Thymus (tissue), 11 donors: ENCODE measurements around the gene SERPINI2. TPM values are rescaled to one million over a fixed set of nuclear protein-coding genes. Genes with fewer than 3 reads are reported as not detected.

Experiments used
- DNase-seq, 9 donors: peaks; one replicate each; pipeline ENCODE4 v3.0.0-alpha.2; 2013; ENCODE audit warnings: low spot score in 9 of 9, low read depth in 6 of 9, missing footprints in 1 of 9
- H3K27ac ChIP-seq, 2 donors: one replicate each; pipeline ENCODE4 v1.5.1; 2013; ENCODE audit warnings: control low read depth in 1 of 2, low read depth in 1 of 2, low read length in 1 of 2, mild to moderate bottlenecking in 1 of 2, moderate library complexity in 1 of 2
- H3K27me3 ChIP-seq, 2 donors: one replicate each; pipeline ENCODE4 v1.5.1; 2013; ENCODE audit warnings: low read length in 1 of 2; ENCODE audit not compliant: control insufficient read depth in 2 of 2, insufficient read depth in 1 of 2
- H3K36me3 ChIP-seq, 2 donors: one replicate each; pipeline ENCODE4 v1.5.1; 2013; ENCODE audit warnings: low read length in 1 of 2, mild to moderate bottlenecking in 1 of 2, moderate library complexity in 1 of 2; ENCODE audit not compliant: control insufficient read depth in 2 of 2, insufficient read depth in 2 of 2
- H3K4me1 ChIP-seq, 2 donors: one replicate each; pipeline ENCODE4 v1.5.1; 2013; ENCODE audit warnings: low read length in 2 of 2; ENCODE audit not compliant: control insufficient read depth in 2 of 2, insufficient read depth in 2 of 2
- H3K4me3 ChIP-seq, 2 donors: one replicate each; pipeline ENCODE4 v1.5.1; 2013; ENCODE audit warnings: low read length in 2 of 2, control low read depth in 1 of 2, mild to moderate bottlenecking in 1 of 2
- H3K9me3 ChIP-seq, 2 donors: one replicate each; pipeline ENCODE4 v1.5.1; 2013; ENCODE audit warnings: low read length in 1 of 2, mild to moderate bottlenecking in 1 of 2; ENCODE audit not compliant: control insufficient read depth in 2 of 2, insufficient read depth in 1 of 2
- WGBS: extraction: QIAGEN DNeasy Blood & Tissue Kit; methylation state at CpG from one replicate; pipeline ENCODE4 v1.1.7; 2013; 5-methylcytosine and 5-hydroxymethylcytosine counted together
- polyA plus RNA-seq: library from polyadenylated mRNA; stranded (reverse); fragments of 200-250 nt; gene quantifications from one replicate; pipeline ENCODE4 v1.2.3, GENCODE V29; 2013
- total RNA-seq: library from RNA; stranded (reverse); fragments of 120-200 nt; gene quantifications from one replicate; pipeline ENCODE4 v1.2.4, GENCODE V29; 2013
- donor health status: healthy.

SERPINI2 gene
- total and polyA plus RNA-seq, 2 donors, result 0.19 to 0.34 TPM

DNA sequence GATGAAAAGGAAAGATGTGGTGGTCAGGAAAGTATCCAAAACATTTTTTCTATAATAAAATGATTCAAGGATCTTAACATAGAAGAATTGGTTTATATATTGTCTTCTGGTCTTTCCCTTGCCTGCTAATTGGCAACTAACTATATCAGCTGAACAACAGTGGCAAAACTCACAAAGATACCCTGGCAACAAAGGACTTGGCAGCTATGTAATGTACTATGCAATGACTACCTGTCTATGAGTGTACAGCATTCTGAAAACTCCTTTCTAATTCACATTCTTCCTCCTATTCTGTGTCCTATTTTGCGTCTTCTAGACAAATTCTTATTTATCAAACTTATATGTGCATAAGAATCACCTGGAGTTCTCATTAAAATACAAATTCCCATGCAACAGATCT is 15.7 kb upstream of the SERPINI2 start:
- no peaks in the 10 kb centered on the region for H3K36me3 ChIP-seq
- H3K9me3 ChIP-seq, result no peaks in the 10 kb centered on the region
- no peaks in the 10 kb centered on the region for H3K4me1 ChIP-seq
- H3K27me3 ChIP-seq, result no peaks in the 10 kb centered on the region
- no peak overlapping the region for H3K4me3 ChIP-seq
- 93% methylated on average over 1 of the region's 1 CpG for WGBS
- no peak overlapping the region for H3K27ac ChIP-seq
- DNase-seq, result no peak

GRCh38 chr3:167487556-167487955 is 13.7 kb upstream of the SERPINI2 start:
- Histone ChIP-seq H3K9me3 (no peaks in the 10 kb centered on the region), H3K27me3 (no peaks in the 10 kb centered on the region), H3K27ac (no peak overlapping the region), H3K4me3 (no peak overlapping the region), H3K36me3 (no peaks in the 10 kb centered on the region), H3K4me1 (no peaks in the 10 kb centered on the region)
- DNase-seq, result no peak
- 93% methylated on average over 3 of the region's 3 CpGs for WGBS

DNA sequence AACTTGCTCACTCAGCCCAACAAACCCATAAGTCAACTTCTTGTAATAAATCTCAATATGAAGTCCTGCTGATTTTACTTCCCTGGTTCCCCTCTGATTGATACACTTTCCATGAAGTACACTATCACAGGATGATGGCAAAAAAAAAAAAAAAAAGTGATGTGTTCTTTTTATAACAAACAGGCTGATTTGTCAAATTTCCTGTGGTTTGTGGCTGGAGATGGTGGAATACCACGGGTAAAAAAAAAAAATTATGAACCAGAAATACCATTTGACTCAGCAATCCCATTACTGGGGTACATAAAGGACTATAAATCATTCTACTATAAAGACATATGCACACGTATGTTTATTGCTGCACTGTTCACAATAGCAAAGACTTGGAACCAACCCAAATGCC is 10.7 kb upstream of the SERPINI2 start:
- WGBS, result 19% methylated on average over 2 of the region's 2 CpGs
- Histone ChIP-seq H3K4me3 (no peak overlapping the region), H3K4me1 (no peaks in the 10 kb centered on the region), H3K36me3 (no peaks in the 10 kb centered on the region), H3K9me3 (no peaks in the 10 kb centered on the region), H3K27me3 (no peaks in the 10 kb centered on the region), H3K27ac (no peak overlapping the region)
- no peak for DNase-seq

- Histone ChIP-seq H3K36me3 (no peaks in the 10 kb centered on the region), H3K27ac (no peak overlapping the region), H3K9me3 (no peaks in the 10 kb centered on the region), H3K4me3 (no peak overlapping the region), H3K27me3 (no peaks in the 10 kb centered on the region), H3K4me1 (no peaks in the 10 kb centered on the region)
- DNase-seq, result no peak
- WGBS, result 95% methylated on average over 2 of the region's 2 CpGs
Measured at GRCh38 chr3:167483708-167484475, 10.1 kb upstream of the SERPINI2 start.

GRCh38 chr3:167481164-167481563 is 7.3 kb upstream of the SERPINI2 start:
- Histone ChIP-seq H3K36me3 (no peaks in the 10 kb centered on the region), H3K4me1 (no peaks in the 10 kb centered on the region), H3K27me3 (no peaks in the 10 kb centered on the region), H3K4me3 (no peak overlapping the region), H3K9me3 (no peaks in the 10 kb centered on the region), H3K27ac (no peak overlapping the region)
- no peak for DNase-seq

GRCh38 chr3:167480748-167481147 is 6.9 kb upstream of the SERPINI2 start:
- no peak overlapping the region for H3K27ac ChIP-seq
- no peaks in the 10 kb centered on the region for H3K4me1 ChIP-seq
- no peak for DNase-seq
- H3K9me3 ChIP-seq, result no peaks in the 10 kb centered on the region
- no peaks in the 10 kb centered on the region for H3K36me3 ChIP-seq
- 98% methylated on average over 2 of the region's 2 CpGs for WGBS
- no peak overlapping the region for H3K4me3 ChIP-seq
- H3K27me3 ChIP-seq, result no peaks in the 10 kb centered on the region

DNA sequence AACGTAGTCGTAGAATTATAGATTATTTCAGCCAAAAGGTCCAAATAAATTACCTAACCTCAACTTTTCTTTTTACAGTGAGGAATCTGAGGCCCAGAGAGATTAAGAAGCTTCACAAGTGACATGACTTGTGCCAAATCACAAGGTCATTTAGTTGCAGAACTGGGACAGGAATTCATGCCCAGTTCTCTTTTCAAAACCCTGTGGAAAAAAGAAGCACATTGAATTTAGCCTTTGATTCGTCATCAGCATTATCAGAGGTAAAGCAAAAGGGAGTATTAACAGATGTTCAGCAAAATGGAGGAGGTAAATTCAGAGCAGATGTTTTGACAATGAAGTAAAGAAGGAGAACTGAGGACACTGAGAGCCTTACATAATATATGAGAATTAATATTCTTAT is 4.5 kb downstream of the SERPINI2 start:
- H3K4me1 ChIP-seq, result no peaks in the 10 kb centered on the region
- no peaks in the 10 kb centered on the region for H3K27me3 ChIP-seq
- H3K4me3 ChIP-seq, result no peak overlapping the region
- H3K9me3 ChIP-seq, result no peaks in the 10 kb centered on the region
- WGBS, result 83% methylated on average over 3 of the region's 3 CpGs
- H3K36me3 ChIP-seq, result no peaks in the 10 kb centered on the region
- no peak for DNase-seq
- H3K27ac ChIP-seq, result no peak overlapping the region

GRCh38 chr3:167467848-167468611 is 5.8 kb downstream of the SERPINI2 start:
- H3K4me3 ChIP-seq, result no peak overlapping the region
- no peak overlapping the region for H3K27ac ChIP-seq
- H3K27me3 ChIP-seq, result no peaks in the 10 kb centered on the region
- no peak for DNase-seq
- H3K36me3 ChIP-seq, result no peaks in the 10 kb centered on the region
- 95% methylated on average over 5 of the region's 5 CpGs for WGBS
- H3K9me3 ChIP-seq, result no peaks in the 10 kb centered on the region
- no peaks in the 10 kb centered on the region for H3K4me1 ChIP-seq

GRCh38 chr3:167466966-167467365 is 6.9 kb downstream of the SERPINI2 start:
- H3K4me1 ChIP-seq, result no peaks in the 10 kb centered on the region
- H3K27me3 ChIP-seq, result no peaks in the 10 kb centered on the region
- no peak overlapping the region for H3K27ac ChIP-seq
- no peaks in the 10 kb centered on the region for H3K36me3 ChIP-seq
- no peaks in the 10 kb centered on the region for H3K9me3 ChIP-seq
- no peak for DNase-seq
- no peak overlapping the region for H3K4me3 ChIP-seq
